ENCODE measurements around the gene RGS2. TPM values are rescaled to one million over a fixed set of nuclear protein-coding genes. Genes with fewer than 3 reads are reported as not detected.

Gene RGS2
- polyA plus RNA-seq, 1 donor from 2014 or later: 189 TPM

GRCh38 chr1:192849442-192849841 is 40.6 kb downstream of the RGS2 start:
- no peaks in the 10 kb centered on the region for H3K79me2 ChIP-seq (replicated peaks; ENCODE audit: insufficient read depth, low read length)
- no peak overlapping the region for H3K9ac ChIP-seq (ENCODE audit: low read length)
- no peaks in the 10 kb centered on the region for H4K20me1 ChIP-seq (ENCODE audit: insufficient read depth)
- H3K36me3 ChIP-seq (ENCODE audit: insufficient read depth, low read length): no peaks in the 10 kb centered on the region
- no peaks in the 10 kb centered on the region for H3K9me3 ChIP-seq (ENCODE audit: low read length)
- H3F3A ChIP-seq (ENCODE audit: insufficient read depth, low read length, poor library complexity, severe bottlenecking): peaks cover 9% of the 10 kb centered on the region
- H3K27me3 ChIP-seq (ENCODE audit: insufficient read depth, low read depth, low read length): no peaks in the 10 kb centered on the region
- peak overlapping the region; percentile 96 for H3K27ac ChIP-seq (ENCODE audit: low read length)
- no peak for TF ChIP-seq EP300 (conservative IDR thresholded peaks at IDR 0.05; ENCODE audit: poor library complexity, severe bottlenecking)
- no peak for TF ChIP-seq RAD21 (conservative IDR thresholded peaks at IDR 0.05)
- no peak for TF ChIP-seq MXI1 (conservative IDR thresholded peaks at IDR 0.05; ENCODE audit: poor library complexity, severe bottlenecking)
- TF ChIP-seq, protein P1, sequence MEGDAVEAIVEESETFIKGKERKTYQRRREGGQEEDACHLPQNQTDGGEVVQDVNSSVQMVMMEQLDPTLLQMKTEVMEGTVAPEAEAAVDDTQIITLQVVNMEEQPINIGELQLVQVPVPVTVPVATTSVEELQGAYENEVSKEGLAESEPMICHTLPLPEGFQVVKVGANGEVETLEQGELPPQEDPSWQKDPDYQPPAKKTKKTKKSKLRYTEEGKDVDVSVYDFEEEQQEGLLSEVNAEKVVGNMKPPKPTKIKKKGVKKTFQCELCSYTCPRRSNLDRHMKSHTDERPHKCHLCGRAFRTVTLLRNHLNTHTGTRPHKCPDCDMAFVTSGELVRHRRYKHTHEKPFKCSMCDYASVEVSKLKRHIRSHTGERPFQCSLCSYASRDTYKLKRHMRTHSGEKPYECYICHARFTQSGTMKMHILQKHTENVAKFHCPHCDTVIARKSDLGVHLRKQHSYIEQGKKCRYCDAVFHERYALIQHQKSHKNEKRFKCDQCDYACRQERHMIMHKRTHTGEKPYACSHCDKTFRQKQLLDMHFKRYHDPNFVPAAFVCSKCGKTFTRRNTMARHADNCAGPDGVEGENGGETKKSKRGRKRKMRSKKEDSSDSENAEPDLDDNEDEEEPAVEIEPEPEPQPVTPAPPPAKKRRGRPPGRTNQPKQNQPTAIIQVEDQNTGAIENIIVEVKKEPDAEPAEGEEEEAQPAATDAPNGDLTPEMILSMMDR (IDR thresholded peaks at IDR 0.05; ENCODE audit: poor library complexity, severe bottlenecking): no peak
- TF ChIP-seq, protein P2, sequence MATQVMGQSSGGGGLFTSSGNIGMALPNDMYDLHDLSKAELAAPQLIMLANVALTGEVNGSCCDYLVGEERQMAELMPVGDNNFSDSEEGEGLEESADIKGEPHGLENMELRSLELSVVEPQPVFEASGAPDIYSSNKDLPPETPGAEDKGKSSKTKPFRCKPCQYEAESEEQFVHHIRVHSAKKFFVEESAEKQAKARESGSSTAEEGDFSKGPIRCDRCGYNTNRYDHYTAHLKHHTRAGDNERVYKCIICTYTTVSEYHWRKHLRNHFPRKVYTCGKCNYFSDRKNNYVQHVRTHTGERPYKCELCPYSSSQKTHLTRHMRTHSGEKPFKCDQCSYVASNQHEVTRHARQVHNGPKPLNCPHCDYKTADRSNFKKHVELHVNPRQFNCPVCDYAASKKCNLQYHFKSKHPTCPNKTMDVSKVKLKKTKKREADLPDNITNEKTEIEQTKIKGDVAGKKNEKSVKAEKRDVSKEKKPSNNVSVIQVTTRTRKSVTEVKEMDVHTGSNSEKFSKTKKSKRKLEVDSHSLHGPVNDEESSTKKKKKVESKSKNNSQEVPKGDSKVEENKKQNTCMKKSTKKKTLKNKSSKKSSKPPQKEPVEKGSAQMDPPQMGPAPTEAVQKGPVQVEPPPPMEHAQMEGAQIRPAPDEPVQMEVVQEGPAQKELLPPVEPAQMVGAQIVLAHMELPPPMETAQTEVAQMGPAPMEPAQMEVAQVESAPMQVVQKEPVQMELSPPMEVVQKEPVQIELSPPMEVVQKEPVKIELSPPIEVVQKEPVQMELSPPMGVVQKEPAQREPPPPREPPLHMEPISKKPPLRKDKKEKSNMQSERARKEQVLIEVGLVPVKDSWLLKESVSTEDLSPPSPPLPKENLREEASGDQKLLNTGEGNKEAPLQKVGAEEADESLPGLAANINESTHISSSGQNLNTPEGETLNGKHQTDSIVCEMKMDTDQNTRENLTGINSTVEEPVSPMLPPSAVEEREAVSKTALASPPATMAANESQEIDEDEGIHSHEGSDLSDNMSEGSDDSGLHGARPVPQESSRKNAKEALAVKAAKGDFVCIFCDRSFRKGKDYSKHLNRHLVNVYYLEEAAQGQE (IDR thresholded peaks at IDR 0.05; ENCODE audit: borderline replicate concordance): no peak
- no peak for TF ChIP-seq TAF1 (IDR thresholded peaks at IDR 0.05; ENCODE audit: low read depth)
- no peak for TF ChIP-seq SMC3 (conservative IDR thresholded peaks at IDR 0.05; ENCODE audit: poor library complexity)
- TF ChIP-seq POLR2AphosphoS5 (IDR thresholded peaks at IDR 0.05): no peak
- no peak for TF ChIP-seq EZH2 (IDR thresholded peaks at IDR 0.05; ENCODE audit: borderline replicate concordance, insufficient read depth, low read length, poor library complexity, severe bottlenecking)
- H2AFZ ChIP-seq (ENCODE audit: low read depth, low read length): no peak overlapping the region
- H3K4me3 ChIP-seq (ENCODE audit: low read length): no peak overlapping the region
- H3K4me2 ChIP-seq (ENCODE audit: low read length): no peak overlapping the region
- no peaks in the 10 kb centered on the region for H3K9me2 ChIP-seq (ENCODE audit: insufficient read depth, low read length)

DNA sequence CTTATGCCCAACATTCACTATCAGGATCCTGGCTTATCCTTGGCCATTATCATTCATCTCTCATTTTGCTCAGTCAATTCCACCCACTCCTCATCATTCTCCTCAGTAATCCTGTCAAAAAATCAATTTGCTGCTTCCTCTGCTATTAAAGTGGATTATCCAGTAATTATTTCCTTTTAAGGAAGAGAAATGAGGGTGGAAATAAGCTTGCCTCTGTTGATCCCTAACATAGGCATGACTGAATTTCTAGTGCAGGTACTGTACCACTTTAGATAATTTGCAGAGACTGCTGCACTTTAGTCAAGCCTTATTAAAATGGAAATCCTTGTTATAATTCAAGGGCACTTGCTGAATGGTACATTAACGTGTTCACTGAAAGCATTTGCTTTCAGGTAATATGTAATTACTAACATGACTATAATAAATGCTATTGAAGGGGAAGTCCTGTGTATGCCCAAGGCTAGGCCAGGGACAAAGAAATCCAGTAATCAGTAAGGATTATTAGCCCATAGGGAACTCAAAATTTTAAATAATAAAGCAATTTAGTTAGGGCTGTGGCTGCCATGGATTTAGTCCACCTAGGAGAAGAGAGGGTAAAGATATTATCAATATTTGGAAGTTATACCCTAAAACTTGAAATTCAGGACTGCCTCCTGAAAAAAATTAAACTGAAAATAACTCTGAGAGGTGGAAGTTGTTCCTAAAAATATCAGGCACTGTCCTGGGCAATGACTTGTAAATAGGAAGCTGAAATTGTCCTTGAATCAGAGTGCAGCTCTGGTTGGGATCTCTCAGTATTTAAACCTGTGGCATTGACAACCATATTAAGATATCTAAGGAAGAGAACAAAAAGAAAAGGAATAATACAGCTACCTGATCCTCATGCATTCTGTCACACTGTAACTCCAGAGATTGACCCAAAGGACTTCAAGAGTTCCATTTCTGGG is 43.4 kb downstream of the RGS2 start:
- Histone ChIP-seq H3K4me3 (ENCODE audit: low read length) (peak overlapping the region; percentile 13), H3K9me3 (ENCODE audit: low read length) (no peaks in the 10 kb centered on the region), H2AFZ (ENCODE audit: low read depth, low read length) (no peak overlapping the region), H3K27me3 (ENCODE audit: insufficient read depth, low read depth, low read length) (no peaks in the 10 kb centered on the region), H3K79me2 (replicated peaks; ENCODE audit: insufficient read depth, low read length) (no peaks in the 10 kb centered on the region), H3K9me2 (ENCODE audit: insufficient read depth, low read length) (no peaks in the 10 kb centered on the region), H4K20me1 (ENCODE audit: insufficient read depth) (no peaks in the 10 kb centered on the region), H3K36me3 (ENCODE audit: insufficient read depth, low read length) (no peaks in the 10 kb centered on the region), H3K9ac (ENCODE audit: low read length) (peak overlapping the region; percentile 61), H3F3A (ENCODE audit: insufficient read depth, low read length, poor library complexity, severe bottlenecking) (peaks cover 9% of the 10 kb centered on the region), H3K27ac (ENCODE audit: low read length) (peak overlapping the region; percentile 96), H3K4me2 (ENCODE audit: low read length) (no peak overlapping the region)
- peak; percentile 76 for TF ChIP-seq EP300 (conservative IDR thresholded peaks at IDR 0.05; ENCODE audit: poor library complexity, severe bottlenecking)
- TF ChIP-seq SMC3 (conservative IDR thresholded peaks at IDR 0.05; ENCODE audit: poor library complexity): no peak
- peak; percentile 55 for TF ChIP-seq POLR2AphosphoS5 (IDR thresholded peaks at IDR 0.05)
- no peak for TF ChIP-seq RAD21 (conservative IDR thresholded peaks at IDR 0.05)
- TF ChIP-seq, protein P2 (IDR thresholded peaks at IDR 0.05; ENCODE audit: borderline replicate concordance): peak; percentile 16
- TF ChIP-seq, protein P1 (IDR thresholded peaks at IDR 0.05; ENCODE audit: poor library complexity, severe bottlenecking): no peak

Data from neural cell (in vitro differentiated cells).